A549 treated with DMSO at 1 μM for 4 hours (cell line): ENCODE data around the gene LRRC59. TPM values are rescaled to one million over a fixed set of nuclear protein-coding genes. Genes with fewer than 3 reads are reported as not detected.

Experiments used
- total RNA-seq: library from RNA; stranded (reverse); fragments of 200-300 nt; extraction: Qiagen RNA extraction; gene quantifications from 5 replicates; pipeline ENCODE4 v1.2.3, GENCODE V29; 2022; ENCODE audit warnings: low read depth

The LRRC59 gene
- total RNA-seq, result 237 to 256 TPM (median 243 TPM) in 5 replicates

DNA sequence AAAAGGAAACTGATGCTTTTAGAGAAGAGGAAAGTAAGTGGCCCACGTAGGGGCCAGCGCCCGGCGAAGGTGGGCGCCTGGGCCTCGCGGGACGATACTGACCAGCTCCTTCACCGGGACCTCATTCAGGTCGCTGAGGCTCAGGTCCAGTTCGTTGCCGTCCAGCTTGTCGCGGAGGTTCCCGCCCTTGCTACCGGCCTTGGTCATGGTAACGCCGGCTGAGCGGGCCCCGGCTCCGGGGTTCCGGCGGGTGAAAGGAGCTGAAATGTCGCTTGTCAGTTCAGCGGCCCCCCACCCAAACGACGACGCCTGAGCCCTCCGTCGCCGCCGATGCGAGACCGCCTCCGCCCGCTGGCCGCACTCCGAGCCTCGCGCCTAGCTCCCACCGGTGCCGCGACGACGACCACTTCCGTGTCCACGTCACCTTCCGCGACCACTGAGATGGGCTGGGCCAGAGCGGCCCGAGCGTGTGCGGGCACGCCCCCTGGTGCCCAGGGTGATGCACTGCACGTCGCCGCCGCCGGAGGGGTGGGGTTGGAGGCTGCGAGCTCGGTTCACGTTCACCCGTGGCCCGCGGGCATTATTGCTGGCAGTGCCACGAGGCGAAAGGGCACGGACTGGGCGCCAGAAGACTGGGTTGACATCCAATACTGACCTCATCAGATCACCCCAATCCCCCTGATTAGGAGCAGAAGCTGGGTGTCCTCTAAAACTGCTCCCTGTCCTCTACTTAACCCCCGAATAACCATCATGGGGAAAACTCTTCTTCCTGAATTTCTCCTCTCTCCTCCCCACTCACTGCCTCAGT, at the start of gene LRRC59:
Gene LRRC59, minus strand, starts transcription at position 413 of the 808 bp plus-strand sequence. Its CDS starts 206 bp downstream, at position 207.

GRCh38 chr17:50425682-50426471, 28.6 kb upstream of the LRRC59 start, which contains the start of gene ACSF2:
Gene ACSF2, plus strand, starts transcription at chr17:50426218. Its CDS starts 44 bp downstream, at chr17:50426262.

GRCh38 chr17:50372758-50373556, 24.4 kb downstream of the LRRC59 start, which contains the start of the genes EME1 and MRPL27:
Gene EME1, plus strand, starts transcription at chr17:50373229. Its CDS starts 1,980 bp downstream, at chr17:50375209.
Gene MRPL27, minus strand, starts transcription at chr17:50373184. Its CDS starts 14 bp downstream, at chr17:50373170.

DNA sequence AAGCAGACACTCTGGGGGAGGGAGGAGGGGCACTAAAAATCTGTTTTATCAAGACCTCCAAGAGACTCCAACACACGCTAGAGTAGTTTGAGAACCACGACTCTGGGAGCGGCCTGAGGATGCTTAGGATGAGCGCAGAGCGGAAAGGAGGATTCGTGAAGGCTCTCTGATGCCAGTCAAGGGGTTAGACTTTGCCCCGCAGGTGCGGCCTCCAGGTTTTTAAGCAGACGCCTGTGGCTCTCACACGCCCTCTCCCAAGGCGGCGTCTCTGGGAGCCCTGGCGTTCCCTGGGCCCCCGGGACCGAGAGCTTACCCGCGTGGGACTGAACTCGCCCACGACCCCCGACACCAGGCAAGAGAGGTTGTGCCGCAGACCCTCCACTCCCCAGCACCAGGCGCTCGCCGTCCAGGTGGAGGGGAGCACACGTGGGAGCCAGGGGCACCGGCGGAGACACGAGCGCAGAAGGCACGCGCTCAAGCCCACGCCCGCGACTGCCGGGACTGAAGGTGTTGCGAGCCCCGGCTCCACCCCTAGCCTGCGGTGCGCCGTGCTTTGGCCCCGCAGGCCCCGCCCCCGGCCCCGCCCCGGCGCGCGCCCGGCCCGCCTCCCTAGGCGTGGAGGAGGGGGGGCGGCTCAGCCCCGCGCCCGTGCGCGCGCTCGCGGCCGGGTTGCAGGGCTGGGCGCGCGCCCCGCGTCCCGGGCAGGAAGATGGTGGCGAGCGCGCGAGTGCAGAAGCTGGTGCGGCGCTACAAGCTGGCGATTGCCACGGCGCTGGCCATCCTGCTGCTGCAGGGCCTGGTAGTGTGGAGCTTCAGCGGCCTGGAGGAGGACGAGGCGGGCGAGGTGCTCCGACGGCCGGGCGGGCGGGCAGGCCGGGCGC, 51.7 kb downstream of the LRRC59 start, which contains the start of gene XYLT2:
Gene XYLT2, plus strand, starts transcription at position 695 of the 881 bp plus-strand sequence. Its CDS starts 15 bp downstream, at position 710.

Other genes with a start within 250 kb of the LRRC59 start
- gene PPP1R9B, start 246.8 kb downstream of the LRRC59 start, total RNA-seq, result 45.7 to 65.4 TPM (median 59.4 TPM) in 5 replicates
- gene SGCA, start 231.5 kb downstream of the LRRC59 start, total RNA-seq, result 1.5 to 2.7 TPM (median 1.8 TPM) in 5 replicates
- 8.5 to 11.9 TPM (median 9.5 TPM) in 5 replicates for gene COL1A1, start 195.9 kb downstream of the LRRC59 start, total RNA-seq
- gene TMEM92, start 123.1 kb downstream of the LRRC59 start, total RNA-seq, result 22.2 to 30.1 TPM (median 26.9 TPM) in 5 replicates
- gene XYLT2, start 51.4 kb downstream of the LRRC59 start, total RNA-seq, result 18.5 to 26.0 TPM (median 21.9 TPM) in 5 replicates
- 138 to 166 TPM (median 143 TPM) in 5 replicates for gene MRPL27, start 24.3 kb downstream of the LRRC59 start, total RNA-seq
- gene EME1, start 24.3 kb downstream of the LRRC59 start, total RNA-seq, result 15.2 to 17.4 TPM (median 16.0 TPM) in 5 replicates
- 10.0 to 14.9 TPM (median 13.5 TPM) in 5 replicates for gene ACSF2, start 28.7 kb upstream of the LRRC59 start, total RNA-seq
- gene CHAD, start 71.4 kb upstream of the LRRC59 start, total RNA-seq, result not detected in 5 replicates
- gene RSAD1, start 81.3 kb upstream of the LRRC59 start, total RNA-seq, result 25.7 to 40.1 TPM (median 36.4 TPM) in 5 replicates
- gene MYCBPAP, start 110.9 kb upstream of the LRRC59 start, total RNA-seq, result 0.07 to 1.0 TPM (median 0.45 TPM) in 5 replicates
- gene EPN3, start 135.2 kb upstream of the LRRC59 start, total RNA-seq, result 0.15 to 0.31 TPM (median 0.23 TPM) in 5 replicates
- 73.4 to 87.2 TPM (median 79.8 TPM) in 5 replicates for gene SPATA20, start 149.7 kb upstream of the LRRC59 start, total RNA-seq
- 3.9 to 5.1 TPM (median 4.4 TPM) in 5 replicates for gene CACNA1G, start 163.2 kb upstream of the LRRC59 start, total RNA-seq
- gene ABCC3, start 237.4 kb upstream of the LRRC59 start, total RNA-seq, result 122 to 146 TPM (median 140 TPM) in 5 replicates